Coronary artery (tissue), 2 donors: ENCODE measurements around the gene C2orf81.

ENCODE experiments used
- DNase-seq: peaks from one replicate; pipeline ENCODE4 v3.0.0-alpha.2; 2017; ENCODE audit warnings: low spot score
- H3K27ac ChIP-seq, 2 donors: fragments of 200-600 bp; sonication (generic); one replicate each; pipeline ENCODE4 v1.5.1; 2016 to 2019
- H3K4me3 ChIP-seq: fragments of 200-600 bp; sonication (generic); 2 replicates; pipeline ENCODE4 v1.5.1; 2016; ENCODE audit warnings: mild to moderate bottlenecking, moderate library complexity
- TF ChIP-seq, protein P1 (sequence below): fragments of 200-600 bp; sonication (generic); IDR thresholded peaks from one replicate; pipeline ENCODE4 v1.5.1; 2019; ENCODE audit warnings: antibody characterized with exemption

Gene C2orf81

DNA sequence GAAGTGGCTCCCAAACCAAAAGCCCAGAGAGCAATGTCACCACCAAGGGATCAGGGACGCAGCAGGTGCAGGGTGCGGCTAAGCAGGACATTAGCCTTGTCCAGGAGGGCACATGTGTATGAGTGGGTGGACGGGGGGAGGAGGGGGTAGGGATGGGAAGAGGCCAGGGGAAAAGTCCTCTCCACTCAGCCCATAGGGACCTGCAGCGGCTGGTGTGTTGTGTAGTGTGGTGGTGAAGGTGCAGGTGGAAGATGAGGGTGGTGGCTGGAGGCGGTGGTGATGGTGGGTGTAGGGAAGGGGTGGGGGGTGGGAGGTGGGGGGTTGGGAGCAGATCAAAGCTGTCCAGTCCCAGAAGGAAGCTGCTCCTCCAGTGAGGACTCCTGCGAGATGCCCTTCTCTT is 3.7 kb downstream of the C2orf81 start:
- H3K4me3 ChIP-seq, result no peak overlapping the region
- DNase-seq, result no peak
- TF ChIP-seq, protein P1, sequence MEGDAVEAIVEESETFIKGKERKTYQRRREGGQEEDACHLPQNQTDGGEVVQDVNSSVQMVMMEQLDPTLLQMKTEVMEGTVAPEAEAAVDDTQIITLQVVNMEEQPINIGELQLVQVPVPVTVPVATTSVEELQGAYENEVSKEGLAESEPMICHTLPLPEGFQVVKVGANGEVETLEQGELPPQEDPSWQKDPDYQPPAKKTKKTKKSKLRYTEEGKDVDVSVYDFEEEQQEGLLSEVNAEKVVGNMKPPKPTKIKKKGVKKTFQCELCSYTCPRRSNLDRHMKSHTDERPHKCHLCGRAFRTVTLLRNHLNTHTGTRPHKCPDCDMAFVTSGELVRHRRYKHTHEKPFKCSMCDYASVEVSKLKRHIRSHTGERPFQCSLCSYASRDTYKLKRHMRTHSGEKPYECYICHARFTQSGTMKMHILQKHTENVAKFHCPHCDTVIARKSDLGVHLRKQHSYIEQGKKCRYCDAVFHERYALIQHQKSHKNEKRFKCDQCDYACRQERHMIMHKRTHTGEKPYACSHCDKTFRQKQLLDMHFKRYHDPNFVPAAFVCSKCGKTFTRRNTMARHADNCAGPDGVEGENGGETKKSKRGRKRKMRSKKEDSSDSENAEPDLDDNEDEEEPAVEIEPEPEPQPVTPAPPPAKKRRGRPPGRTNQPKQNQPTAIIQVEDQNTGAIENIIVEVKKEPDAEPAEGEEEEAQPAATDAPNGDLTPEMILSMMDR, result no peak
- no peak overlapping the region for H3K27ac ChIP-seq

- no peak overlapping the region for H3K4me3 ChIP-seq
- no peak overlapping the region for H3K27ac ChIP-seq
- DNase-seq, result no peak
- TF ChIP-seq, protein P1, result no peak
Measured at GRCh38 chr2:74417197-74417596, 4.2 kb downstream of the C2orf81 start.

GRCh38 chr2:74416778-74417177 is 4.6 kb downstream of the C2orf81 start:
- Histone ChIP-seq H3K27ac (no peak overlapping the region), H3K4me3 (no peak overlapping the region)
- TF ChIP-seq, protein P1, result no peak
- DNase-seq, result no peak

- no peak for DNase-seq
- Histone ChIP-seq H3K27ac (peak overlapping the region in 1 of 2 donors; percentile 73), H3K4me3 (peak overlapping the region; percentile 76)
- TF ChIP-seq, protein P1, result no peak
Measured at GRCh38 chr2:74415762-74416395, 5.5 kb downstream of the C2orf81 start.

GRCh38 chr2:74414881-74415761 is 6.3 kb downstream of the C2orf81 start:
- H3K27ac ChIP-seq, result peak overlapping the region; percentile 47 to 73
- DNase-seq, result no peak
- TF ChIP-seq, protein P1, result no peak
- peak overlapping the region; percentile 76 for H3K4me3 ChIP-seq

GRCh38 chr2:74414441-74414840 is 7.0 kb downstream of the C2orf81 start:
- Histone ChIP-seq H3K27ac (peak overlapping the region; percentile 47 to 73), H3K4me3 (peak overlapping the region; percentile 76)
- DNase-seq, result no peak
- TF ChIP-seq, protein P1, result no peak
